ENCODE data around the gene TBRG1. TPM values are rescaled to one million over a fixed set of nuclear protein-coding genes. Genes with fewer than 3 reads are reported as not detected.

Gene TBRG1
- total and polyA plus RNA-seq, 2 of the 8 experiments (the other 6 are each of a cell fraction or from before 2014, with no cell fraction given): 16.3 to 26.7 TPM

DNA sequence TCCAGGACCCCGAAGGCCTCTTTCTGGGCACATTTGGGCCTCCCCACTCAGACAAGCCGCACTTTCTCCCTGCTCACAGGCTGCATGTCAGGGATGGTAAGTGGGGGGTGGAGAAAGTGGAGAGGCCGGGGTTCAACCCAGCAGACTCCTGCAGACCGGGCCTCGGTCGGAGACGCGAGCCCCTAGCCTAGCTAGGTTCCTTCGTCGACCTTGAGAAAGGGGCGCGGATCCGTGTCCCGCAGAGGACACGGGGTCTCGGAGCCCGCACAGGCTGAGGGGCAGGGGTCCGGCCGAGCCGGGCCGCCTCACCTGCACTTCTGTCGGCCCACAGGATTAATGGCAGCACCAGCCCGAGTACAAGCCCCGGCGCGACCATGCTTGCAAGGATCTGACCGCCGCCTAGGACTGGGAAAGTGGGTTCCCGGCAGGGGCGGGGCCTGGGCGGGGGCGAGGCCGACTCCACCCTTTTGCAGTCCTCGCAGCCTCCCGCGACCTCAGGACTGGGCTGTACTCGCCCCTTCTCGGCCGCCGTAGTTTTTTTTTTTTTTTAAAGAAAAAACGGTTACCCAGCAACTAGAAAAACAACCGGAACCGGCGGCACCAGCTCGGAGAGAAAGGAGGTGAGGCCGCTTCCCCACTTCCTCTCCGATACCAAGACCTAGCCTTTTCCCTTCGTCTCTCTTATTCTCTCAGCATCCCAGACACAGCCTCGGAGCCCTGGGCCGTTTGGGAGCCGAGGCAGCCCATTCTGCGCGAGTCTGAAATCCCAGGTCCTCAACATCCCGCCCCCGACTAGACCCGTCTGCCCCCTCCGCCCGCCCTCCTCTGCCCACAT lies 50.9 kb downstream of the TBRG1 start, which contains the start of the genes SIAE and SPA17 (continued):
- TF ChIP-seq RNF2 (IDR thresholded peaks at IDR 0.05; ENCODE audit: borderline replicate concordance, low read depth, low read length, missing control alignments, poor library complexity, severe bottlenecking) (no peak), JUN (IDR thresholded peaks at IDR 0.05; ENCODE audit: low read depth, low read length) (no peak), PHF8 (conservative IDR thresholded peaks at IDR 0.05; ENCODE audit: low read depth, low read length) (peak; percentile 55; the same call in 1 of the 2 replicates), POLR2AphosphoS5 (IDR thresholded peaks at IDR 0.05; ENCODE audit: low read depth, low read length) (peak; percentile 70), CHD2 (IDR thresholded peaks at IDR 0.05; ENCODE audit: low read length) (peak; percentile 59; the same call in 1 of the 2 replicates), EZH2 (IDR thresholded peaks at IDR 0.05; ENCODE audit: low read depth, low read length, severe bottlenecking) (peak; percentile 39), HDAC6 (IDR thresholded peaks at IDR 0.05; ENCODE audit: low read depth, low read length) (no peak), ASH2L (IDR thresholded peaks at IDR 0.05; ENCODE audit: low read length) (peak; percentile 62), SUZ12 (IDR thresholded peaks at IDR 0.05; ENCODE audit: low read length) (peak; percentile 46; the same call in 1 of the 2 replicates), TAF7 (optimal IDR thresholded peaks at IDR 0.05; ENCODE audit: borderline replicate concordance, low read depth, low read length) (peak; percentile 34), EGR1 (IDR thresholded peaks at IDR 0.05; ENCODE audit: borderline replicate concordance, low read depth, low read length) (peak; percentile 35; the same call in 1 of the 2 replicates), CHD1 (IDR thresholded peaks at IDR 0.05; ENCODE audit: low read depth, low read length) (no peak), TEAD4 (IDR thresholded peaks at IDR 0.05; ENCODE audit: low read depth, low read length) (no peak), TBP (IDR thresholded peaks at IDR 0.05; ENCODE audit: low read depth, low read length) (peak; percentile 73), JUND (IDR thresholded peaks at IDR 0.05; ENCODE audit: low read length) (no peak)
- TF ChIP-seq, protein P1, sequence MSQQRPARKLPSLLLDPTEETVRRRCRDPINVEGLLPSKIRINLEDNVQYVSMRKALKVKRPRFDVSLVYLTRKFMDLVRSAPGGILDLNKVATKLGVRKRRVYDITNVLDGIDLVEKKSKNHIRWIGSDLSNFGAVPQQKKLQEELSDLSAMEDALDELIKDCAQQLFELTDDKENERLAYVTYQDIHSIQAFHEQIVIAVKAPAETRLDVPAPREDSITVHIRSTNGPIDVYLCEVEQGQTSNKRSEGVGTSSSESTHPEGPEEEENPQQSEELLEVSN (IDR thresholded peaks at IDR 0.05): peak; percentile 54

Data from H1 (cell line).